Measurements from ENCODE around the gene TMEM170B. TPM values are rescaled to one million over a fixed set of nuclear protein-coding genes. Genes with fewer than 3 reads are reported as not detected.
A peak's percentile ranks its signal among the peaks of the same experiment; 100 is the strongest.

TMEM170B gene
- total and polyA plus RNA-seq, 9 of the 15 experiments (the other 6 are each of a cell fraction or from before 2014, with no cell fraction given) = 0.03 to 0.11 (median 0.07) TPM

GRCh38 chr6:11492464-11493290, 44.9 kb upstream of the TMEM170B start:
- Histone ChIP-seq H3K4me3 (no peak overlapping the region), H3K9me3 (replicated peaks; ENCODE audit: control insufficient read depth, insufficient read depth, low read depth, low read length) (no peaks in the 10 kb centered on the region), H3K9me1 (ENCODE audit: control insufficient read depth, insufficient read depth, low read length) (no peaks in the 10 kb centered on the region), H3K79me2 (ENCODE audit: control insufficient read depth, insufficient read depth, low read length) (no peaks in the 10 kb centered on the region), H3K36me3 (ENCODE audit: control insufficient read depth, insufficient read depth, low read length) (no peaks in the 10 kb centered on the region), H3K4me2 (ENCODE audit: insufficient read depth, low read length) (no peak overlapping the region), H4K20me1 (replicated peaks; ENCODE audit: control insufficient read depth, insufficient read depth, low read length) (no peaks in the 10 kb centered on the region), H3K27ac (ENCODE audit: extremely low read depth, low read depth, low read length) (no peak overlapping the region), H3K4me1 (replicated peaks in 1 of 2; ENCODE audit: control insufficient read depth in 2 of 2, insufficient read depth in 2 of 2, low read length in 2 of 2) (no peaks in the 10 kb centered on the region), H3K9ac (ENCODE audit: insufficient read depth in 1 of 2, low read depth in 2 of 2, low read length in 2 of 2) (no peak overlapping the region), H3K27me3 (ENCODE audit: control insufficient read depth in 2 of 2, insufficient read depth in 2 of 2, low read length in 2 of 2) (0 out of 5 replicates have a peak, but pooled peaks cover 0 to under 1% of the 10 kb centered on the region in 2 experiments), H2AFZ (ENCODE audit: low read depth, low read length) (no peak overlapping the region)
- ChIA-PET CTCF (ENCODE audit: low intra/inter-chr PET ratio) (interaction anchor here (0.9 kb wide), 1 partner anchor 248 kb away, joined by 3 read pairs; no protein-coding TSS in a partner anchor), POLR2A (no interaction called here)
- DNase-seq (ENCODE audit: extremely low read depth in 1 of 4, low spot score in 3 of 4) = no peak
- BruUV-seq (replicated peaks) = no TSS peak
- under 1% methylated on average over 11 of the region's 11 CpGs for WGBS (ENCODE audit: insufficient coverage, low coverage, missing lambda C conversion rate)
- no peak for ATAC-seq
- in situ Hi-C loops (cut with MboI) = loop anchor here (25.0 kb wide), 1 partner anchor 530 kb away; no protein-coding TSS in a partner anchor
- intact Hi-C loops (cut with micrococcal nuclease) = no loop called here
- FAIRE-seq = no peak
- no peak for TF ChIP-seq CBFA2T2 (conservative IDR thresholded peaks at IDR 0.05)
- peak; percentile 64 for TF ChIP-seq CEBPB (tag; IDR thresholded peaks at IDR 0.05)

- ATAC-seq = no peak
- no peak overlapping the region for H3K9ac ChIP-seq (ENCODE audit: insufficient read depth in 1 of 2, low read depth in 2 of 2, low read length in 2 of 2)
- H3K4me2 ChIP-seq (ENCODE audit: insufficient read depth, low read length) = no peak overlapping the region
- in situ Hi-C loops (cut with MboI) = loop anchor here (25.0 kb wide), 1 partner anchor 532 kb away; no protein-coding TSS in a partner anchor
- H3K9me3 ChIP-seq (replicated peaks; ENCODE audit: control insufficient read depth, insufficient read depth, low read depth, low read length) = no peaks in the 10 kb centered on the region
- no TSS peak for BruUV-seq (replicated peaks)
- no peak overlapping the region for H3K4me3 ChIP-seq
- no peak overlapping the region for H2AFZ ChIP-seq (ENCODE audit: low read depth, low read length)
- H3K27me3 ChIP-seq (ENCODE audit: control insufficient read depth in 2 of 2, insufficient read depth in 2 of 2, low read length in 2 of 2) = peaks cover 0 to 4% of the 10 kb centered on the region in 2 experiments; a peak in 1 of 5 replicates
- H3K27ac ChIP-seq (ENCODE audit: extremely low read depth, low read depth, low read length) = no peak overlapping the region
- 3% methylated on average over 5 of the region's 5 CpGs for WGBS (ENCODE audit: insufficient coverage, low coverage, missing lambda C conversion rate)
- intact Hi-C loops (cut with micrococcal nuclease) = no loop called here
- no peaks in the 10 kb centered on the region for H4K20me1 ChIP-seq (replicated peaks; ENCODE audit: control insufficient read depth, insufficient read depth, low read length)
- H3K9me1 ChIP-seq (ENCODE audit: control insufficient read depth, insufficient read depth, low read length) = no peaks in the 10 kb centered on the region
- DNase-seq (ENCODE audit: extremely low read depth in 1 of 4, low spot score in 3 of 4) = no peak
- FAIRE-seq = no peak
- ChIA-PET CTCF (ENCODE audit: low intra/inter-chr PET ratio) (interaction anchor here (0.6 to 3.8 kb wide), 3 partner anchors 269 to 350 kb away, joined by 3 to 68 read pairs (median 25); no protein-coding TSS in a partner anchor), POLR2A (no interaction called here)
- no peaks in the 10 kb centered on the region for H3K4me1 ChIP-seq (replicated peaks in 1 of 2; ENCODE audit: control insufficient read depth in 2 of 2, insufficient read depth in 2 of 2, low read length in 2 of 2)
- H3K79me2 ChIP-seq (ENCODE audit: control insufficient read depth, insufficient read depth, low read length) = no peaks in the 10 kb centered on the region
- no peaks in the 10 kb centered on the region for H3K36me3 ChIP-seq (ENCODE audit: control insufficient read depth, insufficient read depth, low read length)
- no peak for TF ChIP-seq ZNF445 (CRISPR knock-in tag; IDR thresholded peaks at IDR 0.05; ENCODE audit: low read depth)
- TF ChIP-seq RBM15 (IDR thresholded peaks at IDR 0.05; ENCODE audit: insufficient read depth, low read length) = no peak
- TF ChIP-seq BRD4 (IDR thresholded peaks at IDR 0.05) = no peak
- no peak for TF ChIP-seq ZNF24 (IDR thresholded peaks at IDR 0.05)
- no peak for TF ChIP-seq CREB3 (tag; conservative IDR thresholded peaks at IDR 0.05; ENCODE audit: low read depth)
- TF ChIP-seq GABPB1 (CRISPR knock-in tag; IDR thresholded peaks at IDR 0.05) = no peak
- no peak for TF ChIP-seq HINFP (tag; conservative IDR thresholded peaks at IDR 0.05; ENCODE audit: low read depth)
- no peak for TF ChIP-seq PRMT5 (CRISPR knock-in tag; IDR thresholded peaks at IDR 0.05)
- no peak for TF ChIP-seq SRSF9 (IDR thresholded peaks at IDR 0.05; ENCODE audit: borderline replicate concordance, low read depth, low read length)
Observed at GRCh38 chr6:11493974-11494373, 43.6 kb upstream of the TMEM170B start.

All from K562 (cell line).